ENCODE results near the gene PACSIN2.
"Not testable (repeated sequence)": the region's sequence is repeated elsewhere in the genome, so short reads cannot be mapped to it uniquely, and the experiment has no call there.

PACSIN2 gene

GRCh38 chr22:42938449-42938848, 76.5 kb downstream of the PACSIN2 start:
- peak overlapping the region; percentile 95 to 96 for H3K27ac ChIP-seq
- intact Hi-C loops (cut with DNase I; ENCODE audit: low total_unique reads): no loop called here
- DNase-seq: peak in 1 of 2 donors; percentile 72
- peaks cover 7 to 98% (median 94%) of the 10 kb centered on the region in 4 donors for H3K4me1 ChIP-seq
- TF ChIP-seq CTCF (IDR thresholded peaks at IDR 0.05): no peak
- no peaks in the 10 kb centered on the region for H3K36me3 ChIP-seq
- H3K4me3 ChIP-seq: no peak overlapping the region
- no peaks in the 10 kb centered on the region for H3K27me3 ChIP-seq
- H3K9me3 ChIP-seq: no peaks in the 10 kb centered on the region

- Histone ChIP-seq H3K4me3 (peak overlapping the region; percentile 15 to 24), H3K4me1 (peaks cover 7 to 98% (median 95%) of the 10 kb centered on the region in 4 donors), H3K9me3 (no peaks in the 10 kb centered on the region), H3K27me3 (no peaks in the 10 kb centered on the region), H3K27ac (peak overlapping the region; percentile 95 to 96), H3K36me3 (no peaks in the 10 kb centered on the region)
- intact Hi-C loops (cut with DNase I; ENCODE audit: low total_unique reads): no loop called here
- TF ChIP-seq CTCF (IDR thresholded peaks at IDR 0.05): no peak
- DNase-seq: peak; percentile 76 to 89
Observed at GRCh38 chr22:42937164-42937843, 77.6 kb downstream of the PACSIN2 start.

GRCh38 chr22:42936680-42937079, 78.3 kb downstream of the PACSIN2 start:
- DNase-seq; intact Hi-C loops (cut with DNase I; ENCODE audit: low total_unique reads); H3K9me3 ChIP-seq; H3K27me3 ChIP-seq; H3K36me3 ChIP-seq: not testable (repeated sequence)
- Histone ChIP-seq H3K4me3 (peak overlapping the region; percentile 15 to 24), H3K4me1 (peaks cover 7 to 98% (median 95%) of the 10 kb centered on the region in 4 donors), H3K27ac (peak overlapping the region; percentile 95 to 96)

GRCh38 chr22:42934338-42934737, 80.6 kb downstream of the PACSIN2 start:
- TF ChIP-seq CTCF (IDR thresholded peaks at IDR 0.05): no peak
- Histone ChIP-seq H3K27ac (peak overlapping the region; percentile 95 to 96), H3K36me3 (no peaks in the 10 kb centered on the region), H3K4me1 (peaks cover 7 to 98% (median 94%) of the 10 kb centered on the region in 4 donors), H3K9me3 (no peaks in the 10 kb centered on the region), H3K27me3 (no peaks in the 10 kb centered on the region), H3K4me3 (no peak overlapping the region)
- no peak for DNase-seq
- intact Hi-C loops (cut with DNase I; ENCODE audit: low total_unique reads): no loop called here

- no peaks in the 10 kb centered on the region for H3K27me3 ChIP-seq
- TF ChIP-seq CTCF (IDR thresholded peaks at IDR 0.05): no peak
- intact Hi-C loops (cut with DNase I; ENCODE audit: low total_unique reads): no loop called here
- H3K4me1 ChIP-seq: peaks cover 7 to 98% (median 95%) of the 10 kb centered on the region in 4 donors
- H3K4me3 ChIP-seq: peak overlapping the region; percentile 13 to 20
- H3K36me3 ChIP-seq: no peaks in the 10 kb centered on the region
- DNase-seq: no peak
- peak overlapping the region; percentile 95 to 96 for H3K27ac ChIP-seq
- no peaks in the 10 kb centered on the region for H3K9me3 ChIP-seq
Observed at GRCh38 chr22:42933485-42934091, 81.4 kb downstream of the PACSIN2 start.

- DNase-seq: no peak
- Histone ChIP-seq H3K36me3 (no peaks in the 10 kb centered on the region), H3K9me3 (no peaks in the 10 kb centered on the region), H3K4me3 (peak overlapping the region; percentile 13 to 20), H3K27me3 (no peaks in the 10 kb centered on the region), H3K27ac (peak overlapping the region; percentile 95 to 96), H3K4me1 (peaks cover 7 to 98% (median 95%) of the 10 kb centered on the region in 4 donors)
- no peak for TF ChIP-seq CTCF (IDR thresholded peaks at IDR 0.05)
- intact Hi-C loops (cut with DNase I; ENCODE audit: low total_unique reads): no loop called here
Observed at GRCh38 chr22:42932857-42933484, 82.0 kb downstream of the PACSIN2 start.
